ENCODE results near the gene MVP. TPM values are rescaled to one million over a fixed set of nuclear protein-coding genes. Genes with fewer than 3 reads are reported as not detected.

Gene MVP
- total and polyA plus RNA-seq, 8 donors = 12.5 to 280 (median 19.7) TPM

GRCh38 chr16:29794231-29794710 lies 26.0 kb upstream of the MVP start:
- Histone ChIP-seq H3K27me3 (no peaks in the 10 kb centered on the region), H3K4me3 (no peak overlapping the region), H3K4me1 (peaks cover 0 to 34% of the 10 kb centered on the region in 2 donors), H3K9me3 (no peaks in the 10 kb centered on the region), H3K36me3 (peaks cover 0 to 26% of the 10 kb centered on the region in 2 donors), H3K27ac (no peak overlapping the region)
- TF ChIP-seq CTCF (IDR thresholded peaks at IDR 0.05) = no peak
- ATAC-seq (no peak), DNase-seq (no peak)
- intact Hi-C loops (cut with DNase I) = no loop called here

- no peak for TF ChIP-seq CTCF (IDR thresholded peaks at IDR 0.05)
Observed at GRCh38 chr16:29802416-29802935, 17.8 kb upstream of the MVP start.

GRCh38 chr16:29804020-29804419 lies 16.2 kb upstream of the MVP start:
- H3K27me3 ChIP-seq = no peaks in the 10 kb centered on the region
- intact Hi-C loops (cut with DNase I) = no loop called here
- TF ChIP-seq CTCF (IDR thresholded peaks at IDR 0.05) = no peak
- peaks cover 16 to 36% of the 10 kb centered on the region in 2 donors for H3K4me1 ChIP-seq
- peak overlapping the region; percentile 98 for H3K27ac ChIP-seq
- ATAC-seq (no peak), DNase-seq (no peak)
- H3K4me3 ChIP-seq = peak overlapping the region in 1 of 2 donors; percentile 84
- H3K9me3 ChIP-seq = no peaks in the 10 kb centered on the region
- H3K36me3 ChIP-seq = peaks cover 0 to 35% of the 10 kb centered on the region in 2 donors

More at GRCh38 chr16:29802416-29802935, 17.8 kb upstream of the MVP start:
- Histone ChIP-seq H3K4me3 (no peak overlapping the region), H3K27me3 (no peaks in the 10 kb centered on the region), H3K4me1 (peaks cover 6 to 21% of the 10 kb centered on the region in 2 donors), H3K36me3 (peaks cover 0 to 42% of the 10 kb centered on the region in 2 donors), H3K27ac (no peak overlapping the region), H3K9me3 (no peaks in the 10 kb centered on the region)
- no peak for DNase-seq
- intact Hi-C loops (cut with DNase I) = no loop called here
- no peak for ATAC-seq

- TF ChIP-seq CTCF (IDR thresholded peaks at IDR 0.05) = no peak
- peaks cover 20 to 43% of the 10 kb centered on the region in 2 donors for H3K4me1 ChIP-seq
- peak; percentile 15 for ATAC-seq
- DNase-seq = peak in 2 of 4 donors; percentile 38 to 76
- peaks cover 0 to 35% of the 10 kb centered on the region in 2 donors for H3K36me3 ChIP-seq
- H3K4me3 ChIP-seq = peak overlapping the region; percentile 84 to 90
- H3K27ac ChIP-seq = peak overlapping the region; percentile 98
- intact Hi-C loops (cut with DNase I) = no loop called here
- H3K9me3 ChIP-seq = no peaks in the 10 kb centered on the region
- H3K27me3 ChIP-seq = no peaks in the 10 kb centered on the region
Observed at GRCh38 chr16:29804455-29805231, 15.6 kb upstream of the MVP start.
